HepG2 (cell line): ENCODE measurements around the gene ARHGAP19. TPM values are rescaled to one million over a fixed set of nuclear protein-coding genes. Genes with fewer than 3 reads are reported as not detected.

Source experiments
- ATAC-seq: fragments of 200-7000 bp; cut with Tn5 transposase; 3 replicates; pipeline ENCODE4 v1.9.1; 2020; ENCODE audit warnings: mild to moderate bottlenecking, moderate library complexity
- BruUV-seq: library from RNA; stranded (reverse); fragments of 400-500 nt; replicated peaks from 2 replicates; lab custom pipeline; 2021; lab: Mats Ljungman, UMichigan
- CTCF ChIA-PET: fragments of 300-600 bp; formaldehyde crosslinking; extraction: SDS; loops from one replicate; lab custom pipeline; 2021; ENCODE audit warnings: low total read pairs, inconsistent platforms, low intra/inter-chr PET ratio; lab: Yijun Ruan, JAX
- POLR2A ChIA-PET: fragments of 350-600 bp; sonication (Branson Sonifier 250); formaldehyde crosslinking; loops from one replicate; lab custom pipeline; 2020; ENCODE audit warnings: antibody characterized with exemption, inconsistent platforms; lab: Yijun Ruan, JAX
- DNase-seq: peaks from one replicate; pipeline ENCODE4 v3.0.0-alpha.2; 2015; ENCODE audit warnings: low spot score
- FAIRE-seq: peaks from 3 replicates; lab custom pipeline; 2011; peaks lifted over from hg19 to GRCh38; lab: Jason Lieb, UNC
- H2AFZ ChIP-seq: one replicate; pipeline ENCODE4 v1.6.1; 2011; ENCODE audit warnings: low read length, inconsistent platforms
- H3K27ac ChIP-seq: fragments of 300-600 bp; 3 replicates; pipeline ENCODE4 v1.8.0; 2011; ENCODE audit warnings: mixed run types, mild to moderate bottlenecking, mixed read lengths, low read length, inconsistent platforms; ENCODE audit not compliant: insufficient read depth; ENCODE audit errors: extremely low read length
- H3K27me3 ChIP-seq, 2 experiments: fragments of 200-600 bp in 1 of 2; 2 replicates in 1 of 2; 3 replicates in 1 of 2; pipeline versions ENCODE4 v1.6.0 to v1.8.0; 2011; ENCODE audit warnings: low read length in 2 of 2, mild to moderate bottlenecking in 2 of 2, moderate library complexity in 2 of 2, inconsistent platforms in 1 of 2; ENCODE audit not compliant: insufficient read depth in 2 of 2, control insufficient read depth in 1 of 2
- H3K36me3 ChIP-seq, 2 experiments: fragments of 200-600 bp in 1 of 2; replicated peaks in 1 of 2; 2 replicates in 1 of 2; 3 replicates in 1 of 2; pipeline versions ENCODE4 v1.5.1 to v1.8.0; 2011; ENCODE audit warnings: low read length in 2 of 2, inconsistent platforms in 1 of 2; ENCODE audit not compliant: insufficient read depth in 2 of 2, control insufficient read depth in 1 of 2
- H3K4me1 ChIP-seq: 2 replicates; pipeline ENCODE4 v1.5.1; 2012; ENCODE audit warnings: low read length, inconsistent platforms; ENCODE audit not compliant: insufficient read depth
- H3K4me2 ChIP-seq: 2 replicates; pipeline ENCODE4 v1.6.0; 2011; ENCODE audit warnings: low read depth, low read length, inconsistent platforms
- H3K4me3 ChIP-seq, 3 experiments: fragments of 200-600 bp in 1 of 3; sonication (generic), shearing (Covaris generic) in 1 of 3; replicated peaks in 1 of 3; 2 replicates each; pipeline ENCODE4 v1.5.1; 2011 to 2016; ENCODE audit warnings: low read length in 3 of 3, inconsistent platforms in 2 of 3, low read depth in 2 of 3, mild to moderate bottlenecking in 2 of 3, control low read depth in 1 of 3, mixed read lengths in 1 of 3; ENCODE audit not compliant: insufficient read depth in 1 of 3
- H3K79me2 ChIP-seq: one replicate; pipeline ENCODE4 v1.6.1; 2011; ENCODE audit warnings: low read length, inconsistent platforms; ENCODE audit not compliant: insufficient read depth
- H3K9ac ChIP-seq: 2 replicates; pipeline ENCODE4 v1.6.0; 2011; ENCODE audit warnings: mild to moderate bottlenecking, low read depth, low read length, inconsistent platforms; ENCODE audit not compliant: insufficient read depth
- H3K9me3 ChIP-seq: 2 replicates; pipeline ENCODE4 v1.5.1; 2012; ENCODE audit warnings: mild to moderate bottlenecking, low read length
- H4K20me1 ChIP-seq: 2 replicates; pipeline ENCODE4 v1.6.0; 2011; ENCODE audit warnings: inconsistent platforms, mild to moderate bottlenecking, low read length, moderate library complexity; ENCODE audit not compliant: insufficient read depth
- AGO1 ChIP-seq: fragments of 200-400 bp; formaldehyde crosslinking; IDR thresholded peaks from 2 replicates; pipeline ENCODE4 v1.6.1; 2017; ENCODE audit warnings: mild to moderate bottlenecking, low read depth, low read length, moderate library complexity; ENCODE audit not compliant: poor library complexity, severe bottlenecking
- ARNT ChIP-seq: fragments of 450-650 bp; IDR thresholded peaks from 2 replicates; pipeline ENCODE4 v1.6.1; 2017
- BCL6 ChIP-seq: IDR thresholded peaks from 2 replicates; pipeline ENCODE4 v1.6.1; 2016; ENCODE audit warnings: missing genetic modification reagents, missing compliant biosample characterization
- CEBPZ ChIP-seq: IDR thresholded peaks from 2 replicates; pipeline ENCODE4 v1.6.1; 2012; ENCODE audit warnings: low read length, improper control_type of control experiment
- DNMT1 ChIP-seq: sonication (generic); formaldehyde crosslinking; IDR thresholded peaks from 2 replicates; pipeline ENCODE4 v1.5.1; 2020; ENCODE audit warnings: mild to moderate bottlenecking, missing genetic modification reagents
- RFXANK ChIP-seq: IDR thresholded peaks from 2 replicates; pipeline ENCODE4 v1.6.1; 2016
- RXRA ChIP-seq: sonication (generic); formaldehyde crosslinking; IDR thresholded peaks from 2 replicates; pipeline ENCODE4 v1.5.1; 2020; ENCODE audit warnings: missing genetic modification reagents
- SALL2 ChIP-seq: sonication (generic); formaldehyde crosslinking; IDR thresholded peaks from 2 replicates; pipeline ENCODE4 v1.8.1; 2023; ENCODE audit warnings: mild to moderate bottlenecking, missing genetic modification reagents, inconsistent platforms
- SNAPC2 ChIP-seq: sonication (generic); formaldehyde crosslinking; IDR thresholded peaks from 2 replicates; pipeline ENCODE4 v1.8.1; 2022; ENCODE audit warnings: mild to moderate bottlenecking, missing genetic modification reagents
- SNRNP70 ChIP-seq: fragments of 200-400 bp; formaldehyde crosslinking; IDR thresholded peaks from 2 replicates; pipeline ENCODE4 v1.6.1; 2017; ENCODE audit warnings: mild to moderate bottlenecking, low read depth, low read length, moderate library complexity
- TSC22D2 ChIP-seq: sonication (generic); formaldehyde crosslinking; IDR thresholded peaks from 2 replicates; pipeline ENCODE4 v1.5.1; 2020; ENCODE audit warnings: missing genetic modification reagents, mild to moderate bottlenecking, borderline replicate concordance
- ZNF530 ChIP-seq: sonication (generic); formaldehyde crosslinking; IDR thresholded peaks from 2 replicates; pipeline ENCODE4 v1.5.0; 2020; ENCODE audit warnings: low read depth, mild to moderate bottlenecking, missing genetic modification reagents
- ZNF605 ChIP-seq: sonication (generic); formaldehyde crosslinking; IDR thresholded peaks from 2 replicates; pipeline ENCODE4 v1.8.0; 2022; ENCODE audit warnings: mild to moderate bottlenecking, missing genetic modification reagents
- ZNF670 ChIP-seq: sonication (generic); formaldehyde crosslinking; IDR thresholded peaks from 2 replicates; pipeline ENCODE4 v1.8.0; 2022; ENCODE audit warnings: mild to moderate bottlenecking, missing genetic modification reagents, borderline replicate concordance
- ZNF709 ChIP-seq: sonication (generic); formaldehyde crosslinking; IDR thresholded peaks from 2 replicates; pipeline ENCODE4 v1.5.0; 2020; ENCODE audit warnings: mild to moderate bottlenecking, missing genetic modification reagents
- WGBS: methylation state at CpG from one replicate; pipeline ENCODE4 v1.1.6; 2017; ENCODE audit warnings: low lambda C conversion rate; 5-methylcytosine and 5-hydroxymethylcytosine counted together
- in situ Hi-C: cut with HindIII; loops from 2 replicates; pipeline ENCODE4 v1.10.0; 2017; ENCODE audit warnings: low pct_unique_long_range_greater_than_20kb; ENCODE audit not compliant: extremely low pct_ligation_motif_present
- intact Hi-C: fragments of 100-400 bp; cut with micrococcal nuclease; formaldehyde crosslinking; loops from one replicate; pipeline ENCODE4 v1.10.0; 2022; ENCODE audit not compliant: unreplicated experiment
- polyA plus RNA-seq, 8 experiments: library from polyadenylated mRNA; depleted of rRNA in 3 of 8; stranded (reverse) in 7 of 8; unstranded in 1 of 8; fragments of >200 nt; fragmentation: Illumina TruSeq in 4 of 8; extraction: Trizol in 4 of 8; gene quantifications; 2 replicates each; pipeline versions ENCODE4 v1.2.1 to v1.2.3, GENCODE V29; 2011 to 2016; ENCODE audit warnings: low read depth in 4 of 8, missing spikeins in 1 of 8, mixed read lengths in 1 of 8; ENCODE audit not compliant: insufficient read depth in 1 of 8
- total RNA-seq, 5 experiments: library from RNA; depleted of rRNA; stranded (reverse); fragments of >200 nt; fragmentation: Illumina TruSeq; extraction: Trizol; gene quantifications; 2 replicates each; pipeline ENCODE4 v1.2.3, GENCODE V29; 2016; ENCODE audit warnings: low read depth in 1 of 5

The ARHGAP19 gene
- total and polyA plus RNA-seq, 2 of the 13 experiments (the other 11 are each of a cell fraction or from before 2014, with no cell fraction given) = 7.6 to 10.0 TPM

DNA sequence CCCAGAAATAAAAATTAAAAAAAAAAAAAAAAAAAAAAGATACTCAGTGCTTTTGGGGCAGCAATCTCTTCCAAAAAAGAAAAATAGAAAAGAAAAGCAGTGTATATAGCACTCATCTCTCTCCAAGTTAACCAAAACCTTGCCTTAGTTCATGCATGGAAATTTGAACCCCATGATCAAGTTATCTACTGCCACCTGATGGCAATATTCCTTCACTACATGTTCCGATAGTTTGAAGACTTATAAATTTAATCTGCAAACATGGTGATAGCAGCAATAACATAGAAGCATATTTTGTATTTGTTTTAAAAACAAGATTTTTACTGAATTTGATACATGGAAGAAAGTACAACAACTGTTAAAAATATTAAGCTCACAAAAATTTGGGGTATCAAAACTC is 58.0 kb downstream of the ARHGAP19 start (continued):
- no peak for TF ChIP-seq ZNF530 (CRISPR knock-in tag)

DNA sequence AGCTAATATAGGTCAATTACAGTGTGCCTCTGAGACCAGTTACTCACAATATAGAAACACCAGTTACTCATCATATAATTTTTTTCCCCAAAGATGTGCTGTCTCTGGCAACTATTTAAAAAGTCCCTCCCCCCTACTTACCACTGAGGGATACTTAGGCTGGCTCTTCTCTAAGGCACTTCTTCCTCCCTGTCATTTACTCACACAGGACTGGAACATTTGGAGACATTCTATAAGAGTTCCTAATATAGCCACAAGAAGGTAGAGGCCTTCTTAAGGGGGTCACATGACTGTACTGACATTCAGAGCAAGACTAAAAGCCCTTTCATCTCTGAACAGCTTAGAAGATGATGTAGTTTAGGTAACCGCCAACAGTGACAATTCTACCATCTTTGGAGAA is 62.3 kb downstream of the ARHGAP19 start:
- ChIA-PET CTCF (no interaction called here), POLR2A (no interaction called here)
- H3K27me3 ChIP-seq = no peaks in the 10 kb centered on the region
- H3K4me2 ChIP-seq = no peak overlapping the region
- H3K4me1 ChIP-seq = no peaks in the 10 kb centered on the region
- H3K4me3 ChIP-seq = no peak overlapping the region
- H3K79me2 ChIP-seq = no peaks in the 10 kb centered on the region
- WGBS = 100% methylated on average over 1 of the region's 1 CpG
- H3K9ac ChIP-seq = no peak overlapping the region
- DNase-seq = no peak
- no peaks in the 10 kb centered on the region for H4K20me1 ChIP-seq
- H2AFZ ChIP-seq = no peak overlapping the region
- no peak overlapping the region for H3K27ac ChIP-seq
- TF ChIP-seq BCL6 (CRISPR knock-in tag) (no peak), AGO1 (no peak), RXRA (CRISPR knock-in tag) (no peak), SNAPC2 (CRISPR knock-in tag) (no peak), DNMT1 (no peak), ZNF605 (CRISPR knock-in tag) (no peak), SNRNP70 (no peak), ZNF709 (CRISPR knock-in tag) (no peak), ZNF670 (CRISPR knock-in tag) (no peak), ARNT (no peak), TSC22D2 (CRISPR knock-in tag) (no peak), CEBPZ (no peak), SALL2 (CRISPR knock-in tag) (no peak), RFXANK (CRISPR knock-in tag) (no peak)
- TF ChIP-seq, all 625 proteins: peak for 0
- intact Hi-C loops = no loop called here
- in situ Hi-C loops = no loop called here
- FAIRE-seq (no peak), ATAC-seq (no peak)
- BruUV-seq = no TSS peak
- H3K36me3 ChIP-seq = peaks cover 4 to 6% of the 10 kb centered on the region in 2 experiments; a peak in 3 of 5 replicates
- H3K9me3 ChIP-seq = no peaks in the 10 kb centered on the region
